Measurements from ENCODE around the gene RNF213.

Gene RNF213

GRCh38 chr17:80419255-80419654 lies 158.6 kb downstream of the RNF213 start:
- H3K4me1 ChIP-seq (ENCODE audit: low read length): peaks cover 7% of the 10 kb centered on the region; the same call in 1 of the 2 replicates
- H3K27ac ChIP-seq (ENCODE audit: low read length): no peak overlapping the region
- H4K20me1 ChIP-seq (ENCODE audit: insufficient read depth, low read length): no peaks in the 10 kb centered on the region; the same call in 1 of the 2 replicates
- H3K79me2 ChIP-seq (ENCODE audit: low read length): peaks cover 4% of the 10 kb centered on the region
- no peaks in the 10 kb centered on the region for H3K9me3 ChIP-seq (ENCODE audit: insufficient read depth, low read length)
- H3K36me3 ChIP-seq (replicated peaks; ENCODE audit: low read depth, low read length): no peaks in the 10 kb centered on the region
- TF ChIP-seq EZH2phosphoT487 (IDR thresholded peaks at IDR 0.05; ENCODE audit: low read depth) (no peak), CTCF (IDR thresholded peaks at IDR 0.05; ENCODE audit: low read depth, low read length) (no peak)
- no peak overlapping the region for H3K9ac ChIP-seq (ENCODE audit: low read length)
- H2AFZ ChIP-seq (ENCODE audit: low read depth, low read length): no peak overlapping the region
- H3K27me3 ChIP-seq (ENCODE audit: low read depth, low read length): peaks cover 3% of the 10 kb centered on the region; the same call in 1 of the 2 replicates
- no peak overlapping the region for H3K4me2 ChIP-seq (ENCODE audit: low read length)
- H3K4me3 ChIP-seq (ENCODE audit: low read length): no peak overlapping the region

- Histone ChIP-seq H3K79me2 (ENCODE audit: low read length) (no peaks in the 10 kb centered on the region), H3K9ac (ENCODE audit: low read length) (no peak overlapping the region), H2AFZ (ENCODE audit: low read depth, low read length) (no peak overlapping the region), H3K27ac (ENCODE audit: low read length) (no peak overlapping the region), H3K4me3 (ENCODE audit: low read length) (no peak overlapping the region), H3K36me3 (replicated peaks; ENCODE audit: low read depth, low read length) (no peaks in the 10 kb centered on the region), H3K27me3 (ENCODE audit: low read depth, low read length) (no peaks in the 10 kb centered on the region), H3K4me2 (ENCODE audit: low read length) (no peak overlapping the region), H4K20me1 (ENCODE audit: insufficient read depth, low read length) (no peaks in the 10 kb centered on the region; the same call in 1 of the 2 replicates), H3K9me3 (ENCODE audit: insufficient read depth, low read length) (no peaks in the 10 kb centered on the region), H3K4me1 (ENCODE audit: low read length) (peaks cover 2% of the 10 kb centered on the region)
- TF ChIP-seq CTCF (IDR thresholded peaks at IDR 0.05; ENCODE audit: low read depth, low read length) (no peak), EZH2phosphoT487 (IDR thresholded peaks at IDR 0.05; ENCODE audit: low read depth) (no peak)
Observed at GRCh38 chr17:80421381-80422090, 160.9 kb downstream of the RNF213 start.

GRCh38 chr17:80422276-80422675 lies 161.6 kb downstream of the RNF213 start:
- TF ChIP-seq CTCF (IDR thresholded peaks at IDR 0.05; ENCODE audit: low read depth, low read length) (no peak), EZH2phosphoT487 (IDR thresholded peaks at IDR 0.05; ENCODE audit: low read depth) (no peak)
- Histone ChIP-seq H3K4me1 (ENCODE audit: low read length) (peaks cover 8% of the 10 kb centered on the region), H3K9ac (ENCODE audit: low read length) (no peak overlapping the region), H4K20me1 (ENCODE audit: insufficient read depth, low read length) (no peaks in the 10 kb centered on the region; the same call in 1 of the 2 replicates), H3K4me3 (ENCODE audit: low read length) (no peak overlapping the region), H3K4me2 (ENCODE audit: low read length) (no peak overlapping the region), H3K27me3 (ENCODE audit: low read depth, low read length) (no peaks in the 10 kb centered on the region), H2AFZ (ENCODE audit: low read depth, low read length) (no peak overlapping the region), H3K79me2 (ENCODE audit: low read length) (no peaks in the 10 kb centered on the region), H3K36me3 (replicated peaks; ENCODE audit: low read depth, low read length) (no peaks in the 10 kb centered on the region), H3K9me3 (ENCODE audit: insufficient read depth, low read length) (no peaks in the 10 kb centered on the region), H3K27ac (ENCODE audit: low read length) (no peak overlapping the region)

GRCh38 chr17:80422981-80423380 lies 162.3 kb downstream of the RNF213 start:
- H3K79me2 ChIP-seq (ENCODE audit: low read length): no peaks in the 10 kb centered on the region
- TF ChIP-seq EZH2phosphoT487 (IDR thresholded peaks at IDR 0.05; ENCODE audit: low read depth) (no peak), CTCF (IDR thresholded peaks at IDR 0.05; ENCODE audit: low read depth, low read length) (no peak)
- H3K36me3 ChIP-seq (replicated peaks; ENCODE audit: low read depth, low read length): no peaks in the 10 kb centered on the region
- H3K4me3 ChIP-seq (ENCODE audit: low read length): no peak overlapping the region
- H3K27ac ChIP-seq (ENCODE audit: low read length): no peak overlapping the region
- no peak overlapping the region for H3K4me2 ChIP-seq (ENCODE audit: low read length)
- H4K20me1 ChIP-seq (ENCODE audit: insufficient read depth, low read length): no peaks in the 10 kb centered on the region; the same call in 1 of the 2 replicates
- H3K9ac ChIP-seq (ENCODE audit: low read length): no peak overlapping the region
- no peaks in the 10 kb centered on the region for H3K9me3 ChIP-seq (ENCODE audit: insufficient read depth, low read length)
- no peaks in the 10 kb centered on the region for H3K27me3 ChIP-seq (ENCODE audit: low read depth, low read length)
- peaks cover 9% of the 10 kb centered on the region for H3K4me1 ChIP-seq (ENCODE audit: low read length)
- H2AFZ ChIP-seq (ENCODE audit: low read depth, low read length): no peak overlapping the region

Data from OCI-LY3 (cell line).